ENCODE results near the gene MBD4.

MBD4 gene

DNA sequence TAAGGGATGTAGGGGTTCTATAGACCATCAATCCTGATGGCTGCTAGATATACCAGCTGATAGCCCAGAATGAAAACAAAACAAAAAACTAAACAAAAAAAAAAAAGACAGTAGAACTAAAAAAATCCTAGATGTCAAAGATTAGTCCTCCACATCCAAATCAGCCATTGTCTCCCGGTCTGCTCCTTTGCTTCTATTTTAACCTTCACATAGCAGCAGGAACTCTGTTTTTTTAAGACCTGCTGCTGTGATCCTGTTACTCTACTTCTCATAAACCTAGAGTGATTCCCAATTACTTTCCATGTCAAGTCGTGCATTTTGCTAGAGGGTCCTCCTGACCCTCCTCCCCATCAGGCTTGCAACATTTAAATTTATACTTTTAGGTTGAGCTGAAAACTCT, 2.7 kb upstream of the MBD4 start:
- TF ChIP-seq, protein P1, sequence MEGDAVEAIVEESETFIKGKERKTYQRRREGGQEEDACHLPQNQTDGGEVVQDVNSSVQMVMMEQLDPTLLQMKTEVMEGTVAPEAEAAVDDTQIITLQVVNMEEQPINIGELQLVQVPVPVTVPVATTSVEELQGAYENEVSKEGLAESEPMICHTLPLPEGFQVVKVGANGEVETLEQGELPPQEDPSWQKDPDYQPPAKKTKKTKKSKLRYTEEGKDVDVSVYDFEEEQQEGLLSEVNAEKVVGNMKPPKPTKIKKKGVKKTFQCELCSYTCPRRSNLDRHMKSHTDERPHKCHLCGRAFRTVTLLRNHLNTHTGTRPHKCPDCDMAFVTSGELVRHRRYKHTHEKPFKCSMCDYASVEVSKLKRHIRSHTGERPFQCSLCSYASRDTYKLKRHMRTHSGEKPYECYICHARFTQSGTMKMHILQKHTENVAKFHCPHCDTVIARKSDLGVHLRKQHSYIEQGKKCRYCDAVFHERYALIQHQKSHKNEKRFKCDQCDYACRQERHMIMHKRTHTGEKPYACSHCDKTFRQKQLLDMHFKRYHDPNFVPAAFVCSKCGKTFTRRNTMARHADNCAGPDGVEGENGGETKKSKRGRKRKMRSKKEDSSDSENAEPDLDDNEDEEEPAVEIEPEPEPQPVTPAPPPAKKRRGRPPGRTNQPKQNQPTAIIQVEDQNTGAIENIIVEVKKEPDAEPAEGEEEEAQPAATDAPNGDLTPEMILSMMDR (IDR thresholded peaks at IDR 0.05), result no peak

DNA sequence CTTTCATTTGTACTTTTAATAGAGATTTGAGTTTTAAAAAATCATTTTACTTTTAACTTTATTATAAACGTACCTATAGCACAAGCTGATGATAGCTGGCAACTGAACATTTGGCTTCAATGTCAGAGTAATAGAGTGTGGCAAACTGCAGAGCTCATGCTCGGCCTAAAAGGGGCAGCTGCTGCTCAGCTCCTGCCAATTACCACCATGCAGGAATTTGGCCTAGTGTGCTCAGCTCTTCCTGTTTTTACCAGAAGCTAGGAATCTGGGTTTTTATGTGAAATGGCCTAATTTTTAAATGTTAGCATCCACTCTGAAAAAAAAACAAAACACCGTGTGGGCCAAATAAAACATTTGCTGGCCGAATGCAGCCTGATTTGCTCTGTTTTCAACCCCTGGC, 2.0 kb upstream of the MBD4 start:
- TF ChIP-seq, protein P1 (IDR thresholded peaks at IDR 0.05), result no peak

GRCh38 chr3:129441215-129441614, 1.5 kb upstream of the MBD4 start:
- TF ChIP-seq, protein P1 (IDR thresholded peaks at IDR 0.05), result no peak

DNA sequence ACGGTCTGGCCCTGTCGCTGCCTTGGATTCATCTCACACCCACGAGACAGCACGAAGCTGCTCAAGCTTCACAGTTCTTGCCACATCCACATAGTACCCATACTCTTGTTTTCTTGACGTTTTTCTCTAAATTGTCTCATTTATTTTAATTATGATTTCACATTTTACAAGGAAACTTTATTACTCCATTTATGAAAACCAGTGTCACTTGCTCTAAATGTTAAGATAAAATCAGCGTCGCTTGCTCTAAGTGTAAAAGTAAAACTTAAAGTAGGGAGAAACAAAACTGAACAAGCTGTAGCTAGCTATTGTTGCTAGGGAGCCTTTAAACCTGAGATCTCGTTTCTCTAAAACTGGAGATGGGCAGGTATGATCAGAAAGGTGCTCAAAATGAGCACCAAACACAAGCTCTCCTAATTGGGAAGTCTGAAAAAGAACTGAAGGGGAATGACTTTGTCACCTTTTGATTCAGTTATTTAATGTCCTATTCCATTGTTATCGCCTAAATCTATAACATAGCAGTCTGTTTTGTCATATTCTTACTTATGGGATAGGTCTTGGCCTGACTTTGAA, 956 bp upstream of the MBD4 start:
- TF ChIP-seq, protein P1 (IDR thresholded peaks at IDR 0.05), result no peak

GRCh38 chr3:129439226-129439816, 427 bp downstream of the MBD4 start:
- TF ChIP-seq, protein P1 (IDR thresholded peaks at IDR 0.05), result no peak

- TF ChIP-seq, protein P1 (IDR thresholded peaks at IDR 0.05), result no peak
These were observed 4.4 kb downstream of the MBD4 start for GRCh38 chr3:129435367-129435766.

- TF ChIP-seq, protein P1 (IDR thresholded peaks at IDR 0.05), result no peak
These were observed 5.6 kb downstream of the MBD4 start for GRCh38 chr3:129434140-129434539.

- TF ChIP-seq, protein P1 (IDR thresholded peaks at IDR 0.05), result no peak
These were observed 6.2 kb downstream of the MBD4 start for GRCh38 chr3:129433565-129433964.

Measured in LNCAP (cell line).